ENCODE results near the gene PIK3R5. TPM values are rescaled to one million over a fixed set of nuclear protein-coding genes. Genes with fewer than 3 reads are reported as not detected.
"Not testable (repeated sequence)": the region's sequence is repeated elsewhere in the genome, so short reads cannot be mapped to it uniquely, and the experiment has no call there.

Gene PIK3R5
- total RNA-seq, 2 donors from 2014 or later: 30.7 to 42.9 TPM

DNA sequence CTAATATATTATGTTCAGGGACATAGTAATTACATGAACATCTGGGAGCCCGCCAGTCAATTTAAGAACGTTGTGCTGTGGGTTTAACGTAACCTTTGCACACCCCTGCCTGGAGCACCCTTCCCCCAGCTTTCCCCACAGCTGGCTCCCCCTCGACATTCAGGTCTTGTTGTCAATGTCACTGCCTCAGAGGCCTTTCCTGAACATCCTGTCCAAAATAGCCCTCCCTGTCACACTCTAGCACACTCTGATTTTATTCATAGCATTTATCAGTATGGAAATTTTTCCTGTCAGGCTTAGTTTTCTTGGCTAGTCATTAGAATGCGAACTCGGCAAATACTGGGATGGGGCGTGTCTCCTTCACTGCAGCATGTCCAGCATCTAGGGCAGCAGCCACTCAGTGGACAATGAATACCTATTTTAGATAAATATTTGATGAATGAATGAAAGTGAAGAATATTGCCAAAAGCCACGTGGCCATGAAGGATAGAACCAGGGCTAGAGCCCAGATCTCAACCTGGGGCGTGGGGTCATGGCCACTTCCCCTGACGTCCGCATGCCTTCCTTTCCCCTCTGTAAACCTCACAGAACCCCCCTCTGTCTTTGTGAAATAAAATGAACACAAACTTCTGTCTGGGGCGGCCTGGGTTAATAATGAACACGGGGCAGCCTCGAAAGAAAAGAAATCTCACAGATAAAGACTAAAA, 108.5 kb downstream of the PIK3R5 start:
- no peak for ATAC-seq (ENCODE audit: insufficient number of reproducible peaks, low FRiP score, low read depth)
- no peaks in the 10 kb centered on the region for H3K4me1 ChIP-seq (ENCODE audit: control insufficient read depth in 1 of 2, low read depth in 2 of 2)
- TF ChIP-seq, protein P1, sequence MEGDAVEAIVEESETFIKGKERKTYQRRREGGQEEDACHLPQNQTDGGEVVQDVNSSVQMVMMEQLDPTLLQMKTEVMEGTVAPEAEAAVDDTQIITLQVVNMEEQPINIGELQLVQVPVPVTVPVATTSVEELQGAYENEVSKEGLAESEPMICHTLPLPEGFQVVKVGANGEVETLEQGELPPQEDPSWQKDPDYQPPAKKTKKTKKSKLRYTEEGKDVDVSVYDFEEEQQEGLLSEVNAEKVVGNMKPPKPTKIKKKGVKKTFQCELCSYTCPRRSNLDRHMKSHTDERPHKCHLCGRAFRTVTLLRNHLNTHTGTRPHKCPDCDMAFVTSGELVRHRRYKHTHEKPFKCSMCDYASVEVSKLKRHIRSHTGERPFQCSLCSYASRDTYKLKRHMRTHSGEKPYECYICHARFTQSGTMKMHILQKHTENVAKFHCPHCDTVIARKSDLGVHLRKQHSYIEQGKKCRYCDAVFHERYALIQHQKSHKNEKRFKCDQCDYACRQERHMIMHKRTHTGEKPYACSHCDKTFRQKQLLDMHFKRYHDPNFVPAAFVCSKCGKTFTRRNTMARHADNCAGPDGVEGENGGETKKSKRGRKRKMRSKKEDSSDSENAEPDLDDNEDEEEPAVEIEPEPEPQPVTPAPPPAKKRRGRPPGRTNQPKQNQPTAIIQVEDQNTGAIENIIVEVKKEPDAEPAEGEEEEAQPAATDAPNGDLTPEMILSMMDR (IDR thresholded peaks at IDR 0.05): no peak
- no peaks in the 10 kb centered on the region for H3K27me3 ChIP-seq (replicated peaks; ENCODE audit: insufficient read depth)
- no peak overlapping the region for H3K27ac ChIP-seq
- no peak overlapping the region for H3K4me3 ChIP-seq
- no peak for DNase-seq (ENCODE audit: low spot score)
- no peaks in the 10 kb centered on the region for H3K9me3 ChIP-seq
- no peaks in the 10 kb centered on the region for H3K36me3 ChIP-seq

DNA sequence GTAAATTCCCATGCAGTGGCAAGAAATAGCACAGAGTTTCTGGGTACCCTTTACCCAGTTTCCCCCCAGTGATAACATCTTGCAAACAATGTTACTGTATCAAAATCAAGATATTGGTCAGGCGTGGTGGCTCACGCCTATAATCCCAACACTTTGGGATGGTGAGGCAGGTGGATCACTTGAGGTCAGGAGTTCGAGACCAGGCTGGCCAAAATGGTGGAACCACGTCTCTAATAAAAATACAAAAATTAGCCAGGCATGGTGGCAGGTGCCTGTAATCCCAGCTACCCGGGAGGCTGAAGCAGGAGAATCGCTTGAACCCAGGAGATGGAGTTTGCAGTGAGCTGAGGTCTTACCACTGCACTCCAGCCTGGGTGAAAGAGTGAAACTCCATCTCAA, 109.3 kb downstream of the PIK3R5 start:
- not testable (repeated sequence) for H3K36me3 ChIP-seq; H3K27ac ChIP-seq; ATAC-seq (ENCODE audit: insufficient number of reproducible peaks, low FRiP score, low read depth); DNase-seq (ENCODE audit: low spot score); H3K4me1 ChIP-seq (ENCODE audit: control insufficient read depth in 1 of 2, low read depth in 2 of 2); H3K4me3 ChIP-seq; H3K9me3 ChIP-seq; H3K27me3 ChIP-seq (replicated peaks; ENCODE audit: insufficient read depth)

DNA sequence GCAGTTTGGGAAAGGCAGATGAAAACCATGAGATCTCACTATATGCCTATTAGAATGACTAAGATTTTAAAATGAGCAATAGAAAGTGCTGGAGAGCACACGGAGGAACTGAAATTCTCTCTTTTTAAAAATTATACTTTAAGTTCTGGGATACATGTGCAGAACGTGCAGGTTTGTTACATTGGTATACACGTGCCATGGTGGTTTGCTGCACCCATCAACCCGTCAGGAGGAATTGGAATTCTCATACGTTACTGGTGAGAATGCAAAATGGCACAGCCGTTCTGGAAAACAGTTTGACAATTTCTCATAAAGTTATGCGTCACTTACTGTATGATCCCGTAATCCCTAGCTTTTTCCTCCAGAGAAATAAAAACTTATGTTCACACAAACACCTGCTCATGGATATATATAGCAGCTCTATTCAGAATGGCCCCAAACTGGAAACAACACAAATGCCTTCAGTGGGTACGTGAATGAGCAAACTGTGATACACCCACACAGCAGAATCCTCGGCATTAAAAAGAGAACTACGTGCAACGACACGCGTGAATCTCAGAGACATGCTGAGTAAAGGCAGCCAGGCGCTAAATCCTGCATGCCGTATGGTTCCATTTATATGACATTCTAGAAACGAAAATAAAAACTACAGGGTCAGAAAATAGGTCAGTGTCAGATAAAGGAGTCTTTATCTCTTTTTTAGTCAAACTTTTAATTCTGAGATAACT, 109.9 kb downstream of the PIK3R5 start:
- Histone ChIP-seq H3K27ac (no peak overlapping the region), H3K27me3 (replicated peaks; ENCODE audit: insufficient read depth) (no peaks in the 10 kb centered on the region), H3K4me3 (no peak overlapping the region), H3K9me3 (no peaks in the 10 kb centered on the region), H3K4me1 (ENCODE audit: control insufficient read depth in 1 of 2, low read depth in 2 of 2) (no peaks in the 10 kb centered on the region), H3K36me3 (no peaks in the 10 kb centered on the region)
- DNase-seq (ENCODE audit: low spot score): no peak
- no peak for ATAC-seq (ENCODE audit: insufficient number of reproducible peaks, low FRiP score, low read depth)
- TF ChIP-seq, protein P1 (IDR thresholded peaks at IDR 0.05): no peak

DNA sequence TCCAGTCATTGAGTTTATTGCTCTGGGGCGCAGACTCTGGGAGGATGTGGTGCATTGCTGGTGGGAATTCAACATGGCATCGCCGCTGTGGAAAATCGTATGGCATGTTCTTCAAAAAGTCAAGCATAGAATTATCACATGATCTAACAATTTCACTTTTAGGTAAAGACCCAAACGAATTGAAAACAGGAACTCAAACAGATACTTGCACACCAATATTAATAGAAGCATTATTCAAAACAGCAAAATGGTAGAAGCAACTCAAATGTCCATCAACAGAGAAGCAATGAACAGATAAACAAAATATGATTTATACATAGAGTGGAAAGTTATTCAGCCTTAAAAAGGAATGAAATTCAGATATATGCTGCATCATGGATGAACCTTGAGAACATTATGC, 113.9 kb downstream of the PIK3R5 start:
- H3K9me3 ChIP-seq: no peaks in the 10 kb centered on the region
- H3K4me3 ChIP-seq: no peak overlapping the region
- H3K27ac ChIP-seq: no peak overlapping the region
- DNase-seq (ENCODE audit: low spot score) (no peak), ATAC-seq (ENCODE audit: insufficient number of reproducible peaks, low FRiP score, low read depth) (no peak)
- no peaks in the 10 kb centered on the region for H3K4me1 ChIP-seq (ENCODE audit: control insufficient read depth in 1 of 2, low read depth in 2 of 2)
- H3K27me3 ChIP-seq (replicated peaks; ENCODE audit: insufficient read depth): no peaks in the 10 kb centered on the region
- TF ChIP-seq, protein P1 (IDR thresholded peaks at IDR 0.05): no peak
- no peaks in the 10 kb centered on the region for H3K36me3 ChIP-seq

DNA sequence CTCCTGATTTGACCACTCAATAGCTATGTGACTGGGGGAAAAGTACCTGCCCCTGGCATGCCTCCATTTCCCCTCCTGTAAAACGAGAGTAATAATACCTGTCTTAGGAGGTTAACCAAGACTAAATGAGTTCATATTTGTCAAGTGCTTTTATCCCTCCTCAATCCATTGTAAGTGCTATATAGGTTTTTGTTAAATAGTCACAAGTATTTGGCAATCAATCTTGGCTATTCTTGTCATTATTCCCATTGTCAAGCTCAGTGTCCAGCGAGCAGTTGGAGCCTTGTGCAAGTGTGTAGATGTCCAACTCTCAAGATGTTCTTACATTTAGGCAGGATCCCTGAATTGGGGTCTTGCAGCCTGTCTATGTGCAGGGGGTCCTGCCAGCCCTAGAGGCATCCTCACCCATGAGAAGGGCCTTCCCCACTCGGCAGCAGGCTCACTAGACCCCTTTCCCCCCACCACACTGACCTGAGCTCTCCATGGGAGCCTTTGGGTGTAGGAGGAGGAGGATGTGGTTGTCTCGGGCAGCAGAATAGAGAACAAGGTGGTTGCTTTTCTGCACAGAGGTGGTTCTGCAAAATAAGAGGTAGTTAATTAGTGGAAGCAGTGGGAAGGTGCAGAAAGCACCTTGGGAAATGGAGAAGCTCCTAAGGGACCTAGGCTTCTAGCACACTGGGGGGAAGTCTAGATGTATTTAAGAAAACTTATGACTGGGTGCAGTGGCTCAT, 116.0 kb downstream of the PIK3R5 start:
- no peak for ATAC-seq (ENCODE audit: insufficient number of reproducible peaks, low FRiP score, low read depth)
- Histone ChIP-seq H3K4me1 (ENCODE audit: control insufficient read depth in 1 of 2, low read depth in 2 of 2) (no peaks in the 10 kb centered on the region), H3K27me3 (replicated peaks; ENCODE audit: insufficient read depth) (no peaks in the 10 kb centered on the region), H3K27ac (no peak overlapping the region), H3K9me3 (no peaks in the 10 kb centered on the region), H3K36me3 (no peaks in the 10 kb centered on the region), H3K4me3 (no peak overlapping the region)
- DNase-seq (ENCODE audit: low spot score): no peak
- TF ChIP-seq, protein P1 (IDR thresholded peaks at IDR 0.05): no peak
